Fibroblast of mammary gland (primary cell): ENCODE data around the gene CENPB.

Source experiments
- DNase-seq: peaks from one replicate; pipeline ENCODE4 v3.0.0-alpha.2; 2010; ENCODE audit warnings: low read depth
- H3K4me3 ChIP-seq: 2 replicates; pipeline ENCODE4 v1.5.1; 2011; ENCODE audit warnings: low read depth, mild to moderate bottlenecking, low read length, moderate library complexity; ENCODE audit not compliant: control insufficient read depth
- TF ChIP-seq, protein P1 (sequence below): conservative IDR thresholded peaks from 2 replicates; pipeline ENCODE4 v1.5.1; 2011; ENCODE audit warnings: low read depth, low read length, inconsistent platforms; ENCODE audit not compliant: control insufficient read depth, insufficient read depth

The CENPB gene

DNA sequence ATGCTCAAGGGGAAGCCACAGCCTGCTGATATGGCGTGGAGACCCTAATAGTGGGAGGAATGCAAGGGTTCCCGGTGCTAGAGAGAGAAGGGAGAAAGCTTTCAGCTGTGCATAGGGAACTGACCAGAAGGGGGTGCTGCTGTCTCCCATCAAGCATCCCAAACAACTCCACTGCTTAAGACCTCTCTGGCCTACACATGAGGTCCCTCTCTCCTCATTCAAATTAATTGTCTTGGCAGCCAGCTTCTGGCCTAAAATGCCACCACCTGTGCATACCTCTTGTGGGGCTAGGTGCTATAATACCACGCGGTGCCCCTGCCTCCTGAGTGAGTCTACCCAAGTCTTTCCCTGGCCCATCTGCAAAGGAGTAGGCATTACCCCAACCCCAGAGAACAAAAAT, 33.4 kb downstream of the CENPB start:
- peak; percentile 82 for DNase-seq
- H3K4me3 ChIP-seq, result no peak overlapping the region
- TF ChIP-seq, protein P1, sequence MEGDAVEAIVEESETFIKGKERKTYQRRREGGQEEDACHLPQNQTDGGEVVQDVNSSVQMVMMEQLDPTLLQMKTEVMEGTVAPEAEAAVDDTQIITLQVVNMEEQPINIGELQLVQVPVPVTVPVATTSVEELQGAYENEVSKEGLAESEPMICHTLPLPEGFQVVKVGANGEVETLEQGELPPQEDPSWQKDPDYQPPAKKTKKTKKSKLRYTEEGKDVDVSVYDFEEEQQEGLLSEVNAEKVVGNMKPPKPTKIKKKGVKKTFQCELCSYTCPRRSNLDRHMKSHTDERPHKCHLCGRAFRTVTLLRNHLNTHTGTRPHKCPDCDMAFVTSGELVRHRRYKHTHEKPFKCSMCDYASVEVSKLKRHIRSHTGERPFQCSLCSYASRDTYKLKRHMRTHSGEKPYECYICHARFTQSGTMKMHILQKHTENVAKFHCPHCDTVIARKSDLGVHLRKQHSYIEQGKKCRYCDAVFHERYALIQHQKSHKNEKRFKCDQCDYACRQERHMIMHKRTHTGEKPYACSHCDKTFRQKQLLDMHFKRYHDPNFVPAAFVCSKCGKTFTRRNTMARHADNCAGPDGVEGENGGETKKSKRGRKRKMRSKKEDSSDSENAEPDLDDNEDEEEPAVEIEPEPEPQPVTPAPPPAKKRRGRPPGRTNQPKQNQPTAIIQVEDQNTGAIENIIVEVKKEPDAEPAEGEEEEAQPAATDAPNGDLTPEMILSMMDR, result peak; percentile 94

DNA sequence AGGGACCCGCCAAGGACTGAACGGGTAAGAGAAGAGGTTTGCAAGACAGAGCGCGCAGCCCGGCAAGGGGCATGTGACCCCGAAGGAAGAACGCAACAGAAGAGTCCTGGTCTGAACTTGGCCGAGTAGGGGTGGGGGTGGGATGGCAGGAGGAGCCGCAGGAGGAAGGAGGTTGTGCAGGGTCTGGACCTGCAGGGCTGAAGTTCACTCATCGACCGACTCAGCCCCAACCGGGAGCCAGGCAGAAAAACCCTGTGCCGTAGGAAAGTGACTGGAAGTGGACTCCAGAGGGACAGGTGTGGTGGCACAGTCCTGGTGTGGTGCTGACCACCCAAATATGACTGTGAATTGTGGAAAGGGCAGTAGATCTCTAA, 34.2 kb downstream of the CENPB start:
- TF ChIP-seq, protein P1, result no peak
- no peak overlapping the region for H3K4me3 ChIP-seq
- DNase-seq, result no peak

DNA sequence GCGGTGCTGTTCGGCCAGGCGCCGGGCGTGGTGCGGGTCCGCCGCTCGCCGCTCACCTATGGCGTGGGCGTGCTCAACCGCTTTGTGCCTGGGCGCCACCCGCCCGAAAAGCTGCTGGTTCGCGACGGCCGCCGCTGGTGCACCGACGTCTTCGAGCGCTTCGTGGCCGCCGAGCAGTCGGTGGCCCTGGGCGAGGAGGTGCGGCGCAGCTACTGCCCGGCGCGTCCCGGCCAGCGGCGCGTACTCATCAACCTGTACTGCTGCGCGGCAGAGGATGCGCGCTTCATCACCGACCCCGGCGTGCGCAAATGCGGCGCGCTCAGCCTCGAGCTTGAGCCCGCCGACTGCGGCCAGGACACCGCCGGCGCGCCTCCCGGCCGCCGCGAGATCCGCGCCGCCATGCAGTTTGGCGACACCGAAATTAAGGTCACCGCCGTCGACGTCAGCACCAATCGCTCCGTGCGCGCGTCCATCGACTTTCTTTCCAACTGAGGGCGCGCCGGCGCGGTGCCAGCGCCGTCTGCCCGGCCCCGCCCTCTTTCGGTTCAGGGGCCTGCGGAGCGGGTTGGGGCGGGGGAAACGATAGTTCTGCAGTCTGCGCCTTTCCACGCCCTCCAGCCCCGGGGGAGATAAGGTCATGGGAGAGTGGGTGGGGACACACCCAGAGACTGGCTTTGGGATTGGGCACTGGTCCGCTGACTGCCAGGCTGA, 34.7 kb downstream of the CENPB start:
- DNase-seq, result no peak
- no peak overlapping the region for H3K4me3 ChIP-seq
- TF ChIP-seq, protein P1, result no peak

DNA sequence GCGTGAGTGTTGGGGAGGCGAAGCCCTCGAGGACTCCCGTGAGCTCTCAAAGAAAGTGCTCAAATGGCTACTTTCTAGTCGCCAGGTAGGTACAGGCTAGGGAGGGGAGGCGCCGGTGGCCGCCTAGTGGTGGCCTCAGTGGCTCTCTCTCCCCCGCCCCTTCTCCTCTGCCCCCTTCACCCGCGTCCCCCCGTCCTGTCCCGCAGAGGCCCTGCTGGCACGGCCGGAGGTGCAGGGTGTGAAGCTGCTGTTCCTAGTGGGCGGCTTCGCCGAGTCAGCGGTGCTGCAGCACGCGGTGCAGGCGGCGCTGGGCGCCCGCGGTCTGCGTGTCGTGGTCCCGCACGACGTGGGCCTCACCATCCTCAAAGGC, 35.2 kb downstream of the CENPB start:
- TF ChIP-seq, protein P1, result no peak
- no peak for DNase-seq
- H3K4me3 ChIP-seq, result no peak overlapping the region

DNA sequence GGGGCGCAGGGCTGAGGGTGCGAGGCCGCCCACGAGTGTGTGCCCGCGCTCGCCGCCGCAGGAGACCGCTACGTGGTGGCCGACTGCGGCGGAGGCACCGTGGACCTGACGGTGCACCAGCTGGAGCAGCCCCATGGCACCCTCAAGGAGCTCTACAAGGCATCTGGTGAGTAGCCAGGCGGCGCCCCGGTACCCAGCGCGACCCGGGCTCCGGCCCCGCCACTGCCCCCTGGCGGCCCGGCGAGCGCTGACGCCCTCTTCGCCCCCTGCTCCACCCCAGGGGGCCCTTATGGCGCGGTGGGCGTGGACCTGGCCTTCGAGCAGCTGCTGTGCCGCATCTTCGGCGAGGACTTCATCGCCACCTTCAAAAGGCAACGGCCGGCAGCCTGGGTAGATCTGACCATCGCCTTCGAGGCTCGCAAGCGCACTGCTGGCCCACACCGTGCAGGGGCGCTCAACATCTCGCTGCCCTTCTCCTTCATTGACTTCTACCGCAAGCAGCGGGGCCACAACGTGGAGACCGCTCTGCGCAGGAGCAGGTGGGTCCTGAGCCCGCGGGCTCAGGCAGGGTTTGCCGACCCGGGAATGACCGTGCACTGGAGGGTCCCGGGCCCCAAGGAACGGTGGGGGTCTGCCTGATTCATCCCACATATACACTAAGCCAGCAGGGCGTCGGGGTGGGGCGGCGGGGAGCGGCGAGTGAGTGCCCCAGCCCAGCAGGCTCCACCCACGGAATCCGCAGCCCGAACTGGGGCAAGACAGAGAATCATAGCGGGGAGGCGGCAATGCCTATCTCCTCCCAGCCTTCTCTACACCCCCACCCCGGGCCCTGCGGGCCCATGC, 36.6 kb downstream of the CENPB start:
- DNase-seq, result no peak
- no peak overlapping the region for H3K4me3 ChIP-seq
- TF ChIP-seq, protein P1, result no peak

DNA sequence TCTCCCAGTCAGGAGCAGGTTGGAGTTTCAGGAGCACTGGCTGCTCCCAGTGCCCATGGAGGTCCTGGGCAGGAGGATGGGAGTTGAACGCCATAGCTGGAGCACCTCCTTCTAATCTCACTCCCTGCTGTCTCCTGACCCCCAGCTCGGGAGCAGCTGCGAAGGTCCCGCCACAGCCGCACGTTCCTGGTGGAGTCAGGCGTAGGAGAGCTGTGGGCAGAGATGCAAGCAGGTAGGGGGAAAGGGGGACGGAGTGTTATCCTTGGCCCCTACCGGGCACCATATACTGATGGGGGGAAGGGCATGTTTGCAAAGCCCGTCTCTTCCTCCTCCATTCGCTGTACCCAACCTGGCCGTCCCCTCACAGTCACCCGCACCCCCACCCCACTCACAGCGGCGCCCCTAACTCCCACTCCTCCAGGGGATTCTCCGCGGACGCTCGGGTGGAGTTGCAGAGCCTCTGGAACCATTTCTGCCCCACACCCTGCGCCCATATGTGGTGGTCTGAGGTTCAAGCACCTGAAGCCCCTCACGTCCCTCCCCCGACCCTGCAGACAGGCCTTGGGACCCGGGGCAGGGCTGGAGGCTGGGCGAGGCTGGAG, 37.4 kb downstream of the CENPB start:
- TF ChIP-seq, protein P1, result no peak
- DNase-seq, result no peak
- no peak overlapping the region for H3K4me3 ChIP-seq
